ENCODE data around the gene CCDC201. TPM values are rescaled to one million over a fixed set of nuclear protein-coding genes. Genes with fewer than 3 reads are reported as not detected.
"Not testable (repeated sequence)": the region's sequence is repeated elsewhere in the genome, so short reads cannot be mapped to it uniquely, and the experiment has no call there.

CCDC201 gene
- total and polyA plus RNA-seq, 2 donors (not counting 3 experiments of a cell fraction or from before 2014, with no cell fraction given), result not detected

- H3K4me2 ChIP-seq (ENCODE audit: insufficient read depth, low read length), result no peak overlapping the region
- intact Hi-C loops (cut with micrococcal nuclease), result no loop called here
- no peaks in the 10 kb centered on the region for H3K79me2 ChIP-seq (ENCODE audit: control insufficient read depth, insufficient read depth, low read length)
- FAIRE-seq, result no peak
- no TSS peak for BruUV-seq (replicated peaks)
- H3K36me3 ChIP-seq (ENCODE audit: control insufficient read depth in 2 of 2, extremely low read depth in 1 of 2, insufficient read depth in 2 of 2, low read length in 2 of 2), result no peaks in the 10 kb centered on the region
- H3K9me1 ChIP-seq (replicated peaks; ENCODE audit: control insufficient read depth, extremely low read depth, insufficient read depth, low read length), result no peaks in the 10 kb centered on the region
- TF ChIP-seq CTCF (IDR thresholded peaks at IDR 0.05; ENCODE audit: extremely low read depth in 1 of 2, insufficient read depth in 1 of 2, low read depth in 1 of 2, low read length in 2 of 2) (peak; percentile 7 to 20), POLR2A (IDR thresholded peaks at IDR 0.05; ENCODE audit: low read depth, low read length) (no peak)
- no peak for DNase-seq (ENCODE audit: low read depth, low spot score)
- no peaks in the 10 kb centered on the region for H4K20me1 ChIP-seq (replicated peaks; ENCODE audit: control insufficient read depth, extremely low read depth, insufficient read depth, low read length)
- H3K27ac ChIP-seq (ENCODE audit: insufficient read depth, low read depth, low read length), result no peak overlapping the region
- H3K4me1 ChIP-seq (ENCODE audit: control insufficient read depth, extremely low read depth, insufficient read depth, low read length), result peaks cover 4% of the 10 kb centered on the region
- no peak overlapping the region for H3K4me3 ChIP-seq (replicated peaks in 1 of 3; ENCODE audit: insufficient read depth in 1 of 3, low read depth in 1 of 3, low read length in 3 of 3)
- H3K9me3 ChIP-seq (replicated peaks; ENCODE audit: control insufficient read depth, insufficient read depth, low read length), result no peaks in the 10 kb centered on the region
- H3K9ac ChIP-seq (replicated peaks; ENCODE audit: extremely low read depth, insufficient read depth, low read length), result no peak overlapping the region
- CTCF ChIA-PET, result interaction anchor here (0.7 to 1.0 kb wide), 3 partner anchors 59 to 1316 kb away, joined by 3 to 4 read pairs (median 3); no protein-coding TSS in a partner anchor
- H3K27me3 ChIP-seq (ENCODE audit: control insufficient read depth in 2 of 2, insufficient read depth in 2 of 2, low read length in 2 of 2), result peaks cover 0 to 4% of the 10 kb centered on the region in 2 experiments
- dilution Hi-C loops (cut with MboI; ENCODE audit: extremely low pct_ligation_motif_present, low sequenced_read_pairs), result no loop called here
- POLR2A ChIA-PET, result no interaction called here
- H2AFZ ChIP-seq (ENCODE audit: low read depth, low read length), result no peak overlapping the region
These were observed 9.2 kb downstream of the CCDC201 start for GRCh38 chr7:45863715-45864114.

- H3K79me2 ChIP-seq (ENCODE audit: control insufficient read depth, insufficient read depth, low read length); H2AFZ ChIP-seq (ENCODE audit: low read depth, low read length); H3K36me3 ChIP-seq (ENCODE audit: control insufficient read depth in 2 of 2, extremely low read depth in 1 of 2, insufficient read depth in 2 of 2, low read length in 2 of 2); H3K4me3 ChIP-seq (replicated peaks in 1 of 3; ENCODE audit: insufficient read depth in 1 of 3, low read depth in 1 of 3, low read length in 3 of 3); H3K9me3 ChIP-seq (replicated peaks; ENCODE audit: control insufficient read depth, insufficient read depth, low read length); H3K9ac ChIP-seq (replicated peaks; ENCODE audit: extremely low read depth, insufficient read depth, low read length); H3K4me1 ChIP-seq (ENCODE audit: control insufficient read depth, extremely low read depth, insufficient read depth, low read length); FAIRE-seq; H3K27me3 ChIP-seq (ENCODE audit: control insufficient read depth in 2 of 2, insufficient read depth in 2 of 2, low read length in 2 of 2); dilution Hi-C loops (cut with MboI; ENCODE audit: extremely low pct_ligation_motif_present, low sequenced_read_pairs); H3K27ac ChIP-seq (ENCODE audit: insufficient read depth, low read depth, low read length); BruUV-seq (replicated peaks); H4K20me1 ChIP-seq (replicated peaks; ENCODE audit: control insufficient read depth, extremely low read depth, insufficient read depth, low read length); DNase-seq (ENCODE audit: low read depth, low spot score); POLR2A ChIA-PET; H3K4me2 ChIP-seq (ENCODE audit: insufficient read depth, low read length); H3K9me1 ChIP-seq (replicated peaks; ENCODE audit: control insufficient read depth, extremely low read depth, insufficient read depth, low read length): not testable (repeated sequence)
- intact Hi-C loops (cut with micrococcal nuclease), result loop anchor here (10.0 kb wide), 2 partner anchors 272 to 592 kb away; no protein-coding TSS in a partner anchor
- CTCF ChIA-PET, result interaction anchor here (1.4 to 1.8 kb wide), 2 partner anchors 12 to 193 kb away, joined by 3 to 11 read pairs; no protein-coding TSS in a partner anchor
These were observed 16.0 kb downstream of the CCDC201 start for GRCh38 chr7:45856888-45857287.

- CTCF ChIA-PET, result interaction anchor here (2.0 to 3.5 kb wide), 2 partner anchors 10 to 192 kb away, joined by 9 to 160 read pairs; no protein-coding TSS in a partner anchor
- H3K9me3 ChIP-seq (replicated peaks; ENCODE audit: control insufficient read depth, insufficient read depth, low read length); H3K27me3 ChIP-seq (ENCODE audit: control insufficient read depth in 2 of 2, insufficient read depth in 2 of 2, low read length in 2 of 2); POLR2A ChIA-PET; H3K79me2 ChIP-seq (ENCODE audit: control insufficient read depth, insufficient read depth, low read length); H3K4me1 ChIP-seq (ENCODE audit: control insufficient read depth, extremely low read depth, insufficient read depth, low read length); H3K36me3 ChIP-seq (ENCODE audit: control insufficient read depth in 2 of 2, extremely low read depth in 1 of 2, insufficient read depth in 2 of 2, low read length in 2 of 2); H3K9ac ChIP-seq (replicated peaks; ENCODE audit: extremely low read depth, insufficient read depth, low read length); DNase-seq (ENCODE audit: low read depth, low spot score); H2AFZ ChIP-seq (ENCODE audit: low read depth, low read length); H3K4me2 ChIP-seq (ENCODE audit: insufficient read depth, low read length); dilution Hi-C loops (cut with MboI; ENCODE audit: extremely low pct_ligation_motif_present, low sequenced_read_pairs); H3K4me3 ChIP-seq (replicated peaks in 1 of 3; ENCODE audit: insufficient read depth in 1 of 3, low read depth in 1 of 3, low read length in 3 of 3); BruUV-seq (replicated peaks); H4K20me1 ChIP-seq (replicated peaks; ENCODE audit: control insufficient read depth, extremely low read depth, insufficient read depth, low read length); H3K9me1 ChIP-seq (replicated peaks; ENCODE audit: control insufficient read depth, extremely low read depth, insufficient read depth, low read length); H3K27ac ChIP-seq (ENCODE audit: insufficient read depth, low read depth, low read length); FAIRE-seq: not testable (repeated sequence)
- intact Hi-C loops (cut with micrococcal nuclease), result loop anchor here (10.0 kb wide), 2 partner anchors 271 to 591 kb away; no protein-coding TSS in a partner anchor
These were observed 17.2 kb downstream of the CCDC201 start for GRCh38 chr7:45855680-45856079.

Data from endothelial cell of umbilical vein (primary cell).